Gastrocnemius medialis (tissue), 4 donors: Measurements from ENCODE around the gene NBEA.

Experiments
- POLR2A ChIP-seq, 2 donors: fragments of 450-650 bp; IDR thresholded peaks; one replicate each; pipeline ENCODE4 v1.6.1; 2017; ENCODE audit warnings: antibody characterized with exemption in 2 of 2, mild to moderate bottlenecking in 2 of 2, moderate library complexity in 2 of 2
- TF ChIP-seq, protein P1 (sequence below), 5 experiments: fragments of 450-650 bp in 3 of 5; fragments of 200-600 bp in 2 of 5; sonication (generic) in 2 of 5; IDR thresholded peaks in 4 of 5; conservative IDR thresholded peaks in 1 of 5; 1 replicate in 4 of 5; 2 replicates in 1 of 5; pipeline ENCODE4 v1.5.1; 2016 to 2019; ENCODE audit warnings: antibody characterized with exemption in 5 of 5, mild to moderate bottlenecking in 3 of 5, moderate library complexity in 3 of 5

GRCh38 chr13:35573639-35574038 lies 631.6 kb downstream of the NBEA start:
- TF ChIP-seq, protein P1, sequence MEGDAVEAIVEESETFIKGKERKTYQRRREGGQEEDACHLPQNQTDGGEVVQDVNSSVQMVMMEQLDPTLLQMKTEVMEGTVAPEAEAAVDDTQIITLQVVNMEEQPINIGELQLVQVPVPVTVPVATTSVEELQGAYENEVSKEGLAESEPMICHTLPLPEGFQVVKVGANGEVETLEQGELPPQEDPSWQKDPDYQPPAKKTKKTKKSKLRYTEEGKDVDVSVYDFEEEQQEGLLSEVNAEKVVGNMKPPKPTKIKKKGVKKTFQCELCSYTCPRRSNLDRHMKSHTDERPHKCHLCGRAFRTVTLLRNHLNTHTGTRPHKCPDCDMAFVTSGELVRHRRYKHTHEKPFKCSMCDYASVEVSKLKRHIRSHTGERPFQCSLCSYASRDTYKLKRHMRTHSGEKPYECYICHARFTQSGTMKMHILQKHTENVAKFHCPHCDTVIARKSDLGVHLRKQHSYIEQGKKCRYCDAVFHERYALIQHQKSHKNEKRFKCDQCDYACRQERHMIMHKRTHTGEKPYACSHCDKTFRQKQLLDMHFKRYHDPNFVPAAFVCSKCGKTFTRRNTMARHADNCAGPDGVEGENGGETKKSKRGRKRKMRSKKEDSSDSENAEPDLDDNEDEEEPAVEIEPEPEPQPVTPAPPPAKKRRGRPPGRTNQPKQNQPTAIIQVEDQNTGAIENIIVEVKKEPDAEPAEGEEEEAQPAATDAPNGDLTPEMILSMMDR (IDR thresholded peaks at IDR 0.05 in 4 of 5, conservative IDR thresholded peaks at IDR 0.05 in 1 of 5), result no peak
- TF ChIP-seq POLR2A (IDR thresholded peaks at IDR 0.05), result no peak
